ENCODE results near the gene LY6G6C.

DNA sequence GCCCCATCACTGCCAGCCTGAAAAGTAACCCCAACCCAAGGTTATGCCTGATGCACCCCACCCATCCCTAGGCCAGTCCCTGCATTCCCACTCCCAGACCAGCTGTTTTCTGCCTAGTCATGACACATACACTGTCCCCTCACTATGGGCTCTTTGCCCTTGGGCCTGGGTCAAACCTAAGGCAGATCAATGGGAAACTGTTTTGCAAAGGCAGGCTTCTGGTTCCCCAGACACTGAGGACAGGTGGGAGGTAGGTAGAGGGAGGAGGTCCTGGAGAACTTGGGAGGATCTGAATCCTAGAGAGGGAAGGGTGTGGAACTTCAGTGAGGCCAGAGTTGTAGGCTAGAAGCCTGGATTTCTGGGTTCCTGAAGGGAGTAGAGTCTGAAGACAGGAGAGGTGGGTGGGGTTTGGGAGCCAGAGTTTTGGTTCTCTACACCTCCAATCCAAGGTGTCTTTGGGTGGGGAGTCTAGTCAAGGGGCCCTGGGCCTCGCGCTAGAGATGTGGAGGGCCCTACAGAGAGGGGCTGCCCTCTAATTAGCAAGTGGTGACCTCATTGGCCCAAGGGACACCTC, 12.8 kb upstream of the LY6G6C start:
- TF ChIP-seq, protein P1, sequence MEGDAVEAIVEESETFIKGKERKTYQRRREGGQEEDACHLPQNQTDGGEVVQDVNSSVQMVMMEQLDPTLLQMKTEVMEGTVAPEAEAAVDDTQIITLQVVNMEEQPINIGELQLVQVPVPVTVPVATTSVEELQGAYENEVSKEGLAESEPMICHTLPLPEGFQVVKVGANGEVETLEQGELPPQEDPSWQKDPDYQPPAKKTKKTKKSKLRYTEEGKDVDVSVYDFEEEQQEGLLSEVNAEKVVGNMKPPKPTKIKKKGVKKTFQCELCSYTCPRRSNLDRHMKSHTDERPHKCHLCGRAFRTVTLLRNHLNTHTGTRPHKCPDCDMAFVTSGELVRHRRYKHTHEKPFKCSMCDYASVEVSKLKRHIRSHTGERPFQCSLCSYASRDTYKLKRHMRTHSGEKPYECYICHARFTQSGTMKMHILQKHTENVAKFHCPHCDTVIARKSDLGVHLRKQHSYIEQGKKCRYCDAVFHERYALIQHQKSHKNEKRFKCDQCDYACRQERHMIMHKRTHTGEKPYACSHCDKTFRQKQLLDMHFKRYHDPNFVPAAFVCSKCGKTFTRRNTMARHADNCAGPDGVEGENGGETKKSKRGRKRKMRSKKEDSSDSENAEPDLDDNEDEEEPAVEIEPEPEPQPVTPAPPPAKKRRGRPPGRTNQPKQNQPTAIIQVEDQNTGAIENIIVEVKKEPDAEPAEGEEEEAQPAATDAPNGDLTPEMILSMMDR (IDR thresholded peaks at IDR 0.05) = no peak
- TF ChIP-seq POLR2A (IDR thresholded peaks at IDR 0.05) = no peak
